GM04504 (cell line): ENCODE measurements around the gene UBD.

ENCODE experiments used
- DNase-seq: peaks from one replicate; pipeline ENCODE4 v3.0.0-alpha.2; 2012; ENCODE audit warnings: low read depth

The UBD gene

GRCh38 chr6:29521006-29521680 is 38.4 kb downstream of the UBD start:
- no peak for DNase-seq

- no peak for DNase-seq
Measured at GRCh38 chr6:29520232-29520631, 39.3 kb downstream of the UBD start.

- DNase-seq: no peak
Measured at GRCh38 chr6:29519291-29520010, 40.1 kb downstream of the UBD start.

DNA sequence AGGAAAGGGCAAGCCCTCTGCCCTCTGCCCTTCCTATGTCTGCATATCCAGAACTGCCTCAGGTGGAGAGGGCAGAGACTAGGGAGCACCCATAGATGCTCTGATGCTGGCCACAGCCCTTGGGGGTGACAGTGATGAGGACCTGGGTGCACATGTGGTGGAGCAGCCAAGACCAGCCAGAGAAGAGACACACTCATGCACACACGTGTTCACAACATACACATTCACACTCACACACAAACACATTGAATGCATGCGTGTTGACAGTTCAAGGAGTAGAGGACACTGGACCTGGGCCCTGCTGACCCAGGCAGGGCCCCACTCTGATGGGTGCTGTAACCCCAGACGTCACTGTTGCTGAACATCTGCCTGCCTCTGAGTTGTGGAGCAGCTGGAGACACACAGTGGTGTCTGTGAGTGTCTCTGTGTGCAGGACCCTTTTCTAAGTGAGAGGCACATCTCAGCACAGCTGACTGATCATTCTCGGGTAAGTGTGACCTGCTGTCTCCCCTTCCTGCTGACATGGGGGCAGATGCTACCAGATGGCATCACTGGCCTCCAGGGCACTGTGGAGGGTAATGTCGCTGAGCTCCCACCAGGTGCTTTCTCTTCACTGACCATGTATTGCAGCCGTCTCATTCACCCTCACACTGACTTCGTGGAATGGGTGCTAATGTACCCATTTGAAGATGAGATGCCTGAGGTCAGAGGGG is 41.6 kb downstream of the UBD start:
- no peak for DNase-seq

GRCh38 chr6:29517245-29517644 is 42.3 kb downstream of the UBD start:
- no peak for DNase-seq

DNA sequence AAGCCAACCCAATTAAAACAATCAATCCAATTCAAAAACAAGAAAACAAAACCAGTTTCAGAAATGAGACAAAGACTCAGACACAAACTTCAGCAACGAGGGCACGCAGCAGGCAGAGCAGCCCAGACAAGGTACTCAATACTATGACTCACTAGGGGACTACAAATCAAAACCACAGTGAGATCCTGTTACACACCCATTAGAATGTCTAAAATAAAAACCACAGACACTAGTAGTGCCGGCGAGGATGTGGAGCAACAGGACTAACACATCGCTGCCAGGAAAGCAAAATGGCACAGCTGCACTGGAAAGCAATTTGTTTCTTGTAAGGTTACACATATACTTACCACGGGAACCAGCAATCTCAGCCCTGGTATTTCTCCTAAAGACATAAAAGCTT is 43.4 kb downstream of the UBD start:
- DNase-seq: no peak

DNA sequence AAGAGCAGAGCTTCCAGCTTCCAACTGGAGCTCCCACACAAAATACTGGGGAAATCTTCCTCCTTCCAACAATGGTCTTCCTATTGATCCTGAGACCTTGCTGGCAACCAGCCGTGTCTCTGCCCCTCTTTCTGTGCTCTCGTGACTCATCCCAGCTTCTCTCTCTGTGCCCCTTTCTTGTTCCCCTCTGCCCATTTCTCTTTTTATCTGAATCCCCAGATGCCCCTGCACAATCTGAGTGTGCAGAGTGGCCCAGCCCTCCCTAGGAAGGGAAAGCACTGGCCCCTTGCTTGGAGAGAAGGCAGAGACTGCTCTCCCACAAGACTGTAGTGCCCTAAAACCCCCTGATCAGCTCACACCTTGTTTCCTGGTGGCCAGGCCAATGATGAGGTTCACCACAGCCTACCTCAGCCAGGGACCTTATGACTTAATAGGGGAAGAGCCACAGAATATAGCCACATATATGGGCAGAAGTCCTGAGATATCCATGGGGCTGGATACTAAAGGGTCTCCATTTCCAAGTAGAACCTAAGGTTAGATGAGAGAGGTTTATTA is 48.7 kb downstream of the UBD start:
- no peak for DNase-seq

DNA sequence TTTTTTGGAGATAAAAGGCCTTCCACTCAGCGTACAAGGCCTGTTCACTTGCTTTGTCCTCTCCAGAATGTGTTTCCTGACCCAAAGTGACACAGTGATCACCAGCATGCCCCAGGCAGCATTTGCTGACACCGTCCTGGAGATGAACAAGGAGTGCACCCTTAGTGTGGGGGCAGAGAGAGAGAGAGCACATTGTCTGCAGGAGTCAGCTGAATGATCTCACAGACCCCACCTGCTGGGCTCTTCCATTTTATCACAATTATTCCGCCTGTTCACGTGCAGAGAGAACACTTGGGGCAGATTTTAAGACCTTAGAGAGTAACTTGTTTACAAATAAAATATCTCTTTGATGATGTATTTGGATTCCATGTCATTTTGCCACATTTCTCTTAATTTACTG is 49.3 kb downstream of the UBD start:
- no peak for DNase-seq

DNA sequence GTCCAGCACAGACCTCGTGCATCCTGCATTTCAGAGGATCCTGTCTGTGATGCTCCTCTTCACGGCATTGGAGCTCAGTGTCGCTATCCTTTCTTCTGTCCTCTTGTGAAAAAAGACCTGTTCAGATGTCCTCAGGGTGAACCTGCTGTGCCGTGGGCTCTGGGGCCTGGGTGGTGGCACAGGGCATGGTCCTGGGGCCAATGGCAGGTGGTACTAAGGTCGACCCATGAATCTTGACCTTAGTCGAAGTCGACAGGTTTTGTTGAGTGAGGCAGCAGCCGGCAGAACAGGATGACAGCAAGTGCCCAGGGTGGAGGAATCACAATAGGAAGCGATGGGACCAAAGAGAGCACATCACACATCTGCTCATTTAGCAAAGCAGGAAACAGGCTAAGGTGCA is 49.8 kb downstream of the UBD start:
- no peak for DNase-seq

GRCh38 chr6:29509239-29509638 is 50.3 kb downstream of the UBD start:
- no peak for DNase-seq

GRCh38 chr6:29507319-29507718 is 52.2 kb downstream of the UBD start:
- DNase-seq: no peak

DNA sequence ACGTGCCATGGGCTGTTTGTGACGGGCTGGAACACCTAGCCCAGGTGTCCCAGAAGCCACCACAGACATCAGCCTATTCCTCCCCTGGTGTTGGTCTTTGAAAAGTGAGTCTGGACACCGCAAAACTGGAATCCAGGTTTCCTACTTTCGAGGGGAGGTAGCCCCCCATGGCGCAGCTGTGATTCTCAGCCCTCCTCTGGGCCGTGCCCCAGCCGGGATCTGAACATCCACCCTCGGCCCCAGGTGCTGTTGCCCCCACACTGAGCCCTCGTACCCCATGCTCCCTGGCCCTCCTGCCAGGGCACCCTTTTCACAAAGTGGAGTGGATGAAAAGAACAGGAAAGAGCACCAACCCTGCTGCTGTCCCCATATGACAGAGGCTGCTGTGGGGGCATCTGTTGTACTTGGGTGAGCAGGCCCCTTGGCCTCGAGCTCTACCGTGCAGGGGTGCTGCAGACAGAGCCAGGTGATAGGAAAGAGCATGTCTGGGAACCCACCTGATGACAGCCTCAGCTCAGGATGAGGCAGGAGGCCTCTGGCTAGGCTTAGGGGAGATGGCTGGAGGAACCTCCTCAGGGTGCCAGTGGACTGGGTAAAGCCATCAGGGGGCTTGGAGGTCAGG is 53.0 kb downstream of the UBD start:
- no peak for DNase-seq

- no peak for DNase-seq
Measured at GRCh38 chr6:29505808-29506207, 53.7 kb downstream of the UBD start.
